Osteoblast (primary cell): Measurements from ENCODE around the gene ARL15. TPM values are rescaled to one million over a fixed set of nuclear protein-coding genes. Genes with fewer than 3 reads are reported as not detected.

Experiments
- DNase-seq: peaks from one replicate; pipeline ENCODE4 v3.0.0; 2011; ENCODE audit warnings: low spot score, mixed read lengths; ENCODE audit not compliant: insufficient read length; ENCODE audit errors: missing footprints
- H2AFZ ChIP-seq: 2 replicates; pipeline ENCODE4 v1.6.0; 2011; ENCODE audit warnings: mild to moderate bottlenecking, low read length
- H3K27ac ChIP-seq: 2 replicates; pipeline ENCODE4 v1.5.1; 2011; ENCODE audit warnings: mild to moderate bottlenecking, low read depth, low read length, moderate library complexity
- H3K27me3 ChIP-seq: 2 replicates; pipeline ENCODE4 v1.6.0; 2012; ENCODE audit warnings: mild to moderate bottlenecking, control low read depth, inconsistent platforms, low read length, moderate library complexity; ENCODE audit not compliant: insufficient read depth
- H3K36me3 ChIP-seq: 2 replicates; pipeline ENCODE4 v1.5.1; 2011; ENCODE audit warnings: mild to moderate bottlenecking, low read length, control low read depth, moderate library complexity; ENCODE audit not compliant: insufficient read depth
- H3K4me1 ChIP-seq: 2 replicates; pipeline ENCODE4 v1.5.1; 2011; ENCODE audit warnings: mild to moderate bottlenecking, low read length, control low read depth, moderate library complexity; ENCODE audit not compliant: insufficient read depth
- H3K4me2 ChIP-seq: 2 replicates; pipeline ENCODE4 v1.6.0; 2011; ENCODE audit warnings: mild to moderate bottlenecking, low read length; ENCODE audit not compliant: insufficient read depth
- H3K4me3 ChIP-seq: fragments of 200-600 bp; sonication (generic); 3 replicates; pipeline ENCODE4 v1.5.1; 2012; ENCODE audit warnings: mild to moderate bottlenecking, low read length, inconsistent platforms; ENCODE audit not compliant: insufficient read depth
- H3K79me2 ChIP-seq: 2 replicates; pipeline ENCODE4 v1.6.0; 2012; ENCODE audit warnings: mild to moderate bottlenecking, low read length, control low read depth, inconsistent platforms; ENCODE audit not compliant: insufficient read depth
- H3K9me3 ChIP-seq: 2 replicates; pipeline ENCODE4 v1.5.1; 2011; ENCODE audit warnings: low read depth, low read length, control low read depth
- H4K20me1 ChIP-seq: 2 replicates; pipeline ENCODE4 v1.6.0; 2012; ENCODE audit warnings: mild to moderate bottlenecking, low read length, control low read depth; ENCODE audit not compliant: insufficient read depth
- total RNA-seq: library from RNA; depleted of rRNA; stranded (reverse); fragments of >200 nt; gene quantifications from 2 replicates; pipeline ENCODE4 v1.2.3, GENCODE V29; 2012
- TF ChIP-seq, protein P1 (sequence below): IDR thresholded peaks from 2 replicates; pipeline ENCODE4 v1.5.1; 2011; ENCODE audit warnings: mild to moderate bottlenecking, low read depth, low read length, moderate library complexity; ENCODE audit errors: extremely low read depth

ARL15 gene
- total RNA-seq, 1 donor = 25.3 TPM

DNA sequence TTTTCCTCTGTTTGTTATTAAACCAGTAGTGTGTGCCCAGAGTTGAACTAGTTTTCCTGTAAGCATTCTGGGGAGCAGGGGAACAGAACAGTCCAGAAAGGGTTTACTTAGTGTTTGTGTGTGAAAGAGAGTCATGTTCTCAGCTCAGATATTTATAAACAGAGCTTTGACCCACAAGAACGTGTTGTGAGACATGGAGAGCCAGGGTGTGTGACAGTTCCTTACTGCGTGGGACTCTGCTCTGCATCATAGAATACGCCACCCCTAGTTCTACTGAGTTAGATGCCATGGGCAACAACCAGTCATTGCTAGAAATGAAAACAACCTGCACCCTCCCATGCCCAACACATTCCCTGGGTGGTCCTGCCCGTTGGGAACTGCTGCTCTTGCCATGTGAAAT lies 419.2 kb downstream of the ARL15 start:
- TF ChIP-seq, protein P1, sequence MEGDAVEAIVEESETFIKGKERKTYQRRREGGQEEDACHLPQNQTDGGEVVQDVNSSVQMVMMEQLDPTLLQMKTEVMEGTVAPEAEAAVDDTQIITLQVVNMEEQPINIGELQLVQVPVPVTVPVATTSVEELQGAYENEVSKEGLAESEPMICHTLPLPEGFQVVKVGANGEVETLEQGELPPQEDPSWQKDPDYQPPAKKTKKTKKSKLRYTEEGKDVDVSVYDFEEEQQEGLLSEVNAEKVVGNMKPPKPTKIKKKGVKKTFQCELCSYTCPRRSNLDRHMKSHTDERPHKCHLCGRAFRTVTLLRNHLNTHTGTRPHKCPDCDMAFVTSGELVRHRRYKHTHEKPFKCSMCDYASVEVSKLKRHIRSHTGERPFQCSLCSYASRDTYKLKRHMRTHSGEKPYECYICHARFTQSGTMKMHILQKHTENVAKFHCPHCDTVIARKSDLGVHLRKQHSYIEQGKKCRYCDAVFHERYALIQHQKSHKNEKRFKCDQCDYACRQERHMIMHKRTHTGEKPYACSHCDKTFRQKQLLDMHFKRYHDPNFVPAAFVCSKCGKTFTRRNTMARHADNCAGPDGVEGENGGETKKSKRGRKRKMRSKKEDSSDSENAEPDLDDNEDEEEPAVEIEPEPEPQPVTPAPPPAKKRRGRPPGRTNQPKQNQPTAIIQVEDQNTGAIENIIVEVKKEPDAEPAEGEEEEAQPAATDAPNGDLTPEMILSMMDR = no peak
- Histone ChIP-seq H3K4me3 (no peak overlapping the region), H3K79me2 (no peaks in the 10 kb centered on the region), H3K36me3 (no peaks in the 10 kb centered on the region), H3K27me3 (no peaks in the 10 kb centered on the region), H3K27ac (no peak overlapping the region), H3K9me3 (no peaks in the 10 kb centered on the region), H3K4me2 (no peak overlapping the region), H2AFZ (no peak overlapping the region), H4K20me1 (no peaks in the 10 kb centered on the region), H3K4me1 (no peaks in the 10 kb centered on the region)
- DNase-seq = no peak

DNA sequence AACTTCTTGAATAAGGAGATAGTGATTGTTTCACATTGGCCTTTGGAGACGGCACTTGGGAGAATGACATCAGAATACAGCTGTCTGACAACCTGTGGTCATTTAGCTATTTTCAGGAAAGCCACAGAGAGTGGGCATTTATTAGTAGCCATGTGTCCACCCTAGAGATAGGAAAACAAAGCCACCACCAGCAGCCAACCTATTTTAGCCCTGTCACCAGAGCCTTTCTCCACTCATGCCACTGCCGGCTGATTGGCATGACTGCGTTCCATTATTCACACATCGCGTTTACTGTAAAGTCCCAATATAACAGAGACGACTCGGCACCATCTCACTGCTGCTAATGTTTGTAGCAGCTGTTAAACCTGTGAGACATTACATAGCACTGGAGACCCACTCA lies 419.9 kb downstream of the ARL15 start:
- H2AFZ ChIP-seq = no peak overlapping the region
- no peaks in the 10 kb centered on the region for H3K36me3 ChIP-seq

DNA sequence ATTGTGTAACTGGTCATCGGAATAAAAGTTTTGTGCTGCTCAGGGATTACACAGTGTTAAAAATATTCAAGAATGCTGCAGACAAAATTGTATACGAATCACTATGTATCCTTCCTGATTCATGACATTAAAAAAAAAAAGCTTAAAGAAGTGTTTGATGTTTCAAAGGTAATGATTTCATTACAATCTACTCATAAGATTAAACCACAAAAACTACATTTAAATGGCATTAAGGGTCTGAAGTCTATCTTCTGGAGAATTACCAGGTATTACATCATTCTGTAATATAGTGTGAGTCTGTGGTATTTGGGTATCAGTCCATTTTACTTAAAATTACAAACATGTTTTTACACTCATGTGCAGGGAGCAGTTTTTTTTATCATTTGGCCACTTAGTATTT lies 425.5 kb downstream of the ARL15 start:
- no peak overlapping the region for H3K4me2 ChIP-seq
- H2AFZ ChIP-seq = no peak overlapping the region
- no peaks in the 10 kb centered on the region for H3K79me2 ChIP-seq
- no peak overlapping the region for H3K27ac ChIP-seq
- H3K9me3 ChIP-seq = no peaks in the 10 kb centered on the region
- no peak overlapping the region for H3K4me3 ChIP-seq
- H3K27me3 ChIP-seq = no peaks in the 10 kb centered on the region
- no peaks in the 10 kb centered on the region for H3K36me3 ChIP-seq
- no peaks in the 10 kb centered on the region for H4K20me1 ChIP-seq
- H3K4me1 ChIP-seq = peaks cover 11% of the 10 kb centered on the region
- no peak for DNase-seq
- TF ChIP-seq, protein P1 = no peak

More for the DNA sequence above, 419.9 kb downstream of the ARL15 start:
- Histone ChIP-seq H3K4me1 (no peaks in the 10 kb centered on the region), H3K27me3 (no peaks in the 10 kb centered on the region), H3K4me2 (no peak overlapping the region), H3K27ac (no peak overlapping the region), H4K20me1 (no peaks in the 10 kb centered on the region), H3K79me2 (no peaks in the 10 kb centered on the region), H3K9me3 (no peaks in the 10 kb centered on the region), H3K4me3 (no peak overlapping the region)
- DNase-seq = no peak
- TF ChIP-seq, protein P1 = no peak

DNA sequence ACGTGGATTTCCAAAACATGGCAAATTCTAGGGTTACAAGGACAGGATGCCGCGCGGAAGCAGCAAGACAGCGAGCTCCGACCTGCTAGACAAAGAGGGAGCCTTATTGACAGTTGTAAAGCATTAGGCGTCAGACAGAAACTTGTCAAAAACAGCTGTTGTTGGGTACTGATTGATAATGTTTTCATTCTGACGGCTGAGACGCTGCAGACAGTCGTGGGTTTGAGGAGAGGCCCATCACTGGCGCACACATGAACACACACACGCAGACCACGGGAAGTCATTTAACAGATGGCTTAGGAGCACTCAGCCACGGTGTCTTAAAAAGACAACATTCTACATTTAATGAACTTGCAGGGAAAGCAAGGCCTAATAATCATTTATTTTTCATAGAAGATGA lies 426.0 kb downstream of the ARL15 start:
- Histone ChIP-seq H2AFZ (no peak overlapping the region), H3K27ac (no peak overlapping the region)

More for the DNA sequence above, 426.0 kb downstream of the ARL15 start:
- H3K4me2 ChIP-seq = no peak overlapping the region
- H3K36me3 ChIP-seq = no peaks in the 10 kb centered on the region
- H3K79me2 ChIP-seq = no peaks in the 10 kb centered on the region
- no peak overlapping the region for H3K4me3 ChIP-seq
- DNase-seq = no peak
- peaks cover 11% of the 10 kb centered on the region for H3K4me1 ChIP-seq
- H3K9me3 ChIP-seq = no peaks in the 10 kb centered on the region
- TF ChIP-seq, protein P1 = no peak
- H4K20me1 ChIP-seq = no peaks in the 10 kb centered on the region
- H3K27me3 ChIP-seq = no peaks in the 10 kb centered on the region
